ENCODE results near the gene NDE1.

Gene NDE1

GRCh38 chr16:15772579-15773293 is 122.7 kb downstream of the NDE1 start:
- no peak for DNase-seq

- no peak for DNase-seq
Measured at GRCh38 chr16:15773968-15774367, 123.9 kb downstream of the NDE1 start.

- DNase-seq: no peak
Measured at GRCh38 chr16:15775209-15775608, 125.2 kb downstream of the NDE1 start.

- no peak for DNase-seq
Measured at GRCh38 chr16:15775663-15776304, 125.7 kb downstream of the NDE1 start.
